ENCODE results near the gene RNASE4.
"Not testable (repeated sequence)": the region's sequence is repeated elsewhere in the genome, so short reads cannot be mapped to it uniquely, and the experiment has no call there.

The RNASE4 gene

DNA sequence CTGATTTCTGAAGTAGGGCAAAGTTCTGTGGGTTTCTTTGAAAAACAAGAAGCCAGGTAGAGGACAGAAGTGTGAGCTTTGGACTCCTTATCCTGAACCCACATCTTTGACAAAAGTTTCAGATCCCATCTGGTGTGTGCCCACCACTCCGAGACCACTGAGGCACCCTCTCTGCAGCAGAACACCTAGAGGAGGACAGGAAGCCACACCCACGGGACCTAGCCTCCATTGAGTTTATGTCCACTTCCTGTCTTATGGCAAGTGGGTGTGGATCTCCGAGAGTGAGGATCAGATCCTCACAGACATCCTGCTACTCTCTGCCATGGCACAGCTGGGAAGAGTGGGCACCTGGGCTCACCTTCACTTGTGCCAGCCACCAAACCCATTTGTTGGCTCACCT lies 26.1 kb upstream of the RNASE4 start:
- Histone ChIP-seq H3K4me2 (ENCODE audit: low read length) (no peak overlapping the region), H3K9ac (ENCODE audit: low read depth, low read length) (no peak overlapping the region), H3K27me3 (ENCODE audit: control insufficient read depth, insufficient read depth, low read length) (peaks cover 62% of the 10 kb centered on the region), H3K4me3 (ENCODE audit: low read length) (no peak overlapping the region), H3K9me3 (replicated peaks; ENCODE audit: low read length) (no peaks in the 10 kb centered on the region), H3K36me3 (ENCODE audit: insufficient read depth, low read length) (no peaks in the 10 kb centered on the region), H3K4me1 (ENCODE audit: control insufficient read depth, insufficient read depth, low read length) (no peaks in the 10 kb centered on the region)

DNA sequence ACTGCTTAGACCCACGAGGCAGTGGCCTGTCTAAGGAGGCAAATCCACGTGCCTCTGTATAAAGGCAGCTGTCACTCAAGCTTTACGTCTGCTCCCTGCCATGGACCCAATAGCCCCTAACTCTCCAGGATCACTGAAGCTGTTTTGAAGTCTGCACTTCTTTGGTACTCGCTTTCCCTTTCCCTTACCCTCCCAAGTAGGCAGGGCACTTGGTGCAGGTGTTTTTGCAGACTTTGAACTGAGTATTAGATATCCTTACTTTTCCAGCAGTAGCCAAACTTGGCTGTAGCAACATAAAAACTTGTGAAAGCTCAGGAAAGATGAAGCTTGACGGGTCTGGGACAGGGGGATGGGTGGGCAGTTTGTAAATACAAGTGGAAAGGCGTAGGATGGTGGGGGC lies 25.0 kb upstream of the RNASE4 start:
- peaks cover 62% of the 10 kb centered on the region for H3K27me3 ChIP-seq (ENCODE audit: control insufficient read depth, insufficient read depth, low read length)
- H3K36me3 ChIP-seq (ENCODE audit: insufficient read depth, low read length), result no peaks in the 10 kb centered on the region
- no peak overlapping the region for H3K4me2 ChIP-seq (ENCODE audit: low read length)
- no peak overlapping the region for H3K9ac ChIP-seq (ENCODE audit: low read depth, low read length)
- no peaks in the 10 kb centered on the region for H3K9me3 ChIP-seq (replicated peaks; ENCODE audit: low read length)
- no peaks in the 10 kb centered on the region for H3K4me1 ChIP-seq (ENCODE audit: control insufficient read depth, insufficient read depth, low read length)
- no peak overlapping the region for H3K4me3 ChIP-seq (ENCODE audit: low read length)

DNA sequence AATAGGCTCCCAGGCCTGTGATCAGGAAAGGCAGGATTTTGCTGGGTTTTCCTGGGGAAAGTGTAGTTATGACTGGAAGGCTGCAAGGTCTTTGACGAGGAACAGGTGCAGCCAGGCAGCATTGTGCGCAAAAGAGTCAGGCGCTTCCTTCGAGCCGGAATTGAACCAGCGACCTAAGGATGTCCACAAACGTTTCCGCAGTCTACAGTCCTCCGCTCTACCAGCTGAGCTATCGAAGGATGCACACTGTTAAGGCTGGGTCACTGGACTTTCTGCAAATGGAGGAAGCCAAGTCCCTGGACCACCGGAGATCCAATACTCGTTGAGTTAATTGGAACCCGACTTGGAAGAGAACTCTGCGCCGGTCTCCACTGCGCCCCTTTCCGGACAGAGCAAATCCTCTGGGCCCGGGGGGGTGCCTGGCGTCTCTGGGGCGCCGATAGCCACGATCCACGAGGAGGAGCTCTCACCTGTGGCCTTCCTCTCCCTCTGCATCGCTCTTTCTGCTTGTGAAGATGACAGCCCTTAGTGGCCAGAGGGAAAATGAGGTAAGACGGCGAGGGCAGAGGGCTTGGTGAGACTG lies 24.5 kb upstream of the RNASE4 start:
- Histone ChIP-seq H3K9me3 (replicated peaks; ENCODE audit: low read length) (no peaks in the 10 kb centered on the region), H3K4me2 (ENCODE audit: low read length) (no peak overlapping the region), H3K36me3 (ENCODE audit: insufficient read depth, low read length) (no peaks in the 10 kb centered on the region), H3K4me1 (ENCODE audit: control insufficient read depth, insufficient read depth, low read length) (no peaks in the 10 kb centered on the region), H3K27me3 (ENCODE audit: control insufficient read depth, insufficient read depth, low read length) (peaks cover 67% of the 10 kb centered on the region), H3K4me3 (ENCODE audit: low read length) (no peak overlapping the region), H3K9ac (ENCODE audit: low read depth, low read length) (no peak overlapping the region)

DNA sequence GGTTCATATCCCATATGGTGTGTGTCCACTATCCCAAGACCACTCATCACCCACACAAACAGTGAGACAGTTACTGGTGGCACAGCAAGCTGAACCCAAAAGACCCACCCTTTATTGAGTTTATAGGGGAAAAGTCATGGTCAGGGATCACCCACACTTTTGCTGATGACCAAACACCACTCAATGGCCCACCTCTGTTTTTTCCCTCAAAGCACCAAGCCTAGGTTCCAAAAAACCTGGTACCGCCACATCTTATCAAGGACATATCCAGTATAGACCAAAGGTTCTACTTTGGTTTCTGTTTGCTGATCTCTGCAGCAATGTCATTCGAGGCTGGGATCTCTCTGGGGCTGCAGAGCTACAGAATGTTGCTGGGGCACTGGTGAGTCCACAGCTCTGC lies 23.2 kb upstream of the RNASE4 start:
- H3K4me2 ChIP-seq (ENCODE audit: low read length), result no peak overlapping the region
- H3K4me1 ChIP-seq (ENCODE audit: control insufficient read depth, insufficient read depth, low read length), result no peaks in the 10 kb centered on the region
- no peak overlapping the region for H3K4me3 ChIP-seq (ENCODE audit: low read length)
- H3K36me3 ChIP-seq (ENCODE audit: insufficient read depth, low read length), result no peaks in the 10 kb centered on the region
- H3K9ac ChIP-seq (ENCODE audit: low read depth, low read length), result no peak overlapping the region
- H3K27me3 ChIP-seq (ENCODE audit: control insufficient read depth, insufficient read depth, low read length), result peaks cover 66% of the 10 kb centered on the region
- H3K9me3 ChIP-seq (replicated peaks; ENCODE audit: low read length), result no peaks in the 10 kb centered on the region

DNA sequence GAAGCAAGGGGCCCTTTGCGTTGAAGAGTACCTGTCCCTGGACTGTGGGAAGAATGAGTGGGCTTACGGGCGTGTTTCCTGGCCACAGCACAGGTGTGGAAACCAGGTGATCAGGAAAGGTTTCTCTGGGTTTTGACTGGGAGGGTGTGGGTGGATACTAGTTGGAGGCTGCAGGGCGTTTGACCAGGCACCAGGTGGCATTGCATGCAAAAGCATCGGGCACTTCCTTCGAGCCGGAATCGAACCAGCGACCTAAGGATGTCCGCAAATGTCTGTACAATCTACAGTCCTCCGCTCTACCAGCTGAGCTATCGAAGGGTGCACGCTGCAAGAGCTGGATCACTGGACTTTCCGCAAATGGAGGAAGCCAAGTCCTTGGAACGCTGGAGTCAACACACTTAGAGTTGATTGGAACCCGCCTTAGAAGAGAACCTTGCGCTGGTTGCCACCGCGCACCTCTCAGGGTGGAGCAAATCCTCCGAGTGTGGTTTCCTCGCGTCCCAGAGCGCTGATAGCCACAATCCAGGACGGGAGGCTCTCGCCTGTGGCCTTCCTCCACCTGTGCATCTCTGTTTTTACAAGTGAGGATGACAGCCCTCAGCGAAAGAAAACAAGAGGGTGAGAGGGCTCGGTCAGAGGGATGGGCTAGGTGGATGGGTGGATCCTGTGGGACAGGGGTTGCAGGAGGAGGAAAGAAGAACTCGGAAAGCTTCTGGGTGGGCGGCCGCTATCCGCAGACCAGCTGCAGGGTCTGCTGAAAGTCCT lies 21.2 kb upstream of the RNASE4 start:
- Histone ChIP-seq H3K36me3 (ENCODE audit: insufficient read depth, low read length) (no peaks in the 10 kb centered on the region), H3K4me3 (ENCODE audit: low read length) (peak overlapping the region; percentile 10), H3K9me3 (replicated peaks; ENCODE audit: low read length) (no peaks in the 10 kb centered on the region), H3K4me1 (ENCODE audit: control insufficient read depth, insufficient read depth, low read length) (no peaks in the 10 kb centered on the region), H3K4me2 (ENCODE audit: low read length) (peak overlapping the region; percentile 43), H3K27me3 (ENCODE audit: control insufficient read depth, insufficient read depth, low read length) (peaks cover 62% of the 10 kb centered on the region), H3K9ac (ENCODE audit: low read depth, low read length) (no peak overlapping the region)

DNA sequence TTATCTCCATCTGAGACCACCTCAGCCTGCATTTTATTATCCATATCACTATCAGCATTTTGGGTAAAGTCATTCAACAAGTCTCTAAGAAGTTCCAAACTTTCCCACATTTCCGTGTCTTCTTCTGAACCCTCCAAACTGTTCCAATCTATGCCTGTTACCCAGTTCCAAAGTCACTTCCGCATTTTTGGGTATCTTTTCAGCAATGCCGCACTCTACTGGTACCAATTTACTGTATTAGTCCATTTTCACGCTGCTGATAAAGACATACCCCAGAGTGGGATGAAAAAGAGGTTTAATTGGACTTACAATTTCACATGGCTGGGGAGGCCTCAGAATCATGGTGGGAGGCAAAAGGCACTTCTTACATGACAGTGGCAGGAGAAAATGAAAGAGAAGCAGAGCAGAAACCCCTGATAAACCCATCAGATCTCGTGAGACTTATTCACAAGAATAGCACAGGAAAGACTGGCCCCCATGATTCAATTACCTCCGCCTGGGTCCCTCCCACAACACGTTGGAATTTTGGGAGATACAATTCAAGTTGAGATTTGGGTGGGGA lies 17.9 kb upstream of the RNASE4 start:
- H3K4me2 ChIP-seq (ENCODE audit: low read length); H3K36me3 ChIP-seq (ENCODE audit: insufficient read depth, low read length); H3K4me3 ChIP-seq (ENCODE audit: low read length); H3K9me3 ChIP-seq (replicated peaks; ENCODE audit: low read length); H3K4me1 ChIP-seq (ENCODE audit: control insufficient read depth, insufficient read depth, low read length); H3K9ac ChIP-seq (ENCODE audit: low read depth, low read length): not testable (repeated sequence)
- peaks cover 45% of the 10 kb centered on the region for H3K27me3 ChIP-seq (ENCODE audit: control insufficient read depth, insufficient read depth, low read length)

DNA sequence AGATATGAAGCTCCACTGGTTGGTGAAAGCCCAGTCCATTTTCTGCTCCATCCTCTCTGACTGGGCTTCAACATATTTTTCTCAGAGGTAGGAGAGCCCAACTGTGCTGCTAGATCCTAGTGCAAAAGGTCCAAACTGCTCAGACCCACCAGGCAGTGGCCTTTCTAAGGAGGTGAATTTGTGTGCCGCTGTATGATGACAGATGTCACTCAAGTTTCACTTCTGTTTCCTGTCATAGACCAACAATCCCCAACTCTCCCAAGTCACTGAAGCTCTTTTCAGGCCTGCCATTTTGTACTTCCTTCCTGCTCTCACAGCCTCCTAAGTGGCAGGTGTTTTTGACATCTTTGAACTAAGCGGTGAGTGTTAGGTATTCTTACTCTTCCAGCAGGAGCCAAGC lies 16.4 kb upstream of the RNASE4 start:
- Histone ChIP-seq H3K27me3 (ENCODE audit: control insufficient read depth, insufficient read depth, low read length) (peaks cover 37% of the 10 kb centered on the region), H3K4me3 (ENCODE audit: low read length) (no peak overlapping the region), H3K4me2 (ENCODE audit: low read length) (no peak overlapping the region), H3K9ac (ENCODE audit: low read depth, low read length) (no peak overlapping the region), H3K36me3 (ENCODE audit: insufficient read depth, low read length) (no peaks in the 10 kb centered on the region), H3K9me3 (replicated peaks; ENCODE audit: low read length) (no peaks in the 10 kb centered on the region), H3K4me1 (ENCODE audit: control insufficient read depth, insufficient read depth, low read length) (no peaks in the 10 kb centered on the region)

DNA sequence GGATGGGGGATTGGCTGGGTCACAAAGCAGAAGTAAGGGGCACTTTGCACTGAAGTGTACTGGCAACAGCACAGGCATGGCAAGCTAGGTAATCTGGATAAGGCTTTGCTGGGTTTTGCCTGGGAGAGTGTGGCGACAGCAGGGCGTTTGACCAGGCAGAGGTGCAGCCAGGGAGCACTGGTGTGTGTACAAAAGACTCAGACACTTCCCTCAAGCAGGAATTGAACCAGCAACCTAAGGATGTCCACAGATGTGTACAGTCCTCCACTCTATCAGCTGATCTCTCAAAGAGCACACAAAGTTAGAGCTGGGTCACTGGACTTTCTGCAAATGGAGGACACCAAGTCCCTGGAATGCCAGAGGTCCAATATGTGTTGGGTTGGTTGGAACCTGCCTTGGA lies 15.4 kb upstream of the RNASE4 start:
- peaks cover 29% of the 10 kb centered on the region for H3K27me3 ChIP-seq (ENCODE audit: control insufficient read depth, insufficient read depth, low read length)
- H3K4me1 ChIP-seq (ENCODE audit: control insufficient read depth, insufficient read depth, low read length), result no peaks in the 10 kb centered on the region
- H3K36me3 ChIP-seq (ENCODE audit: insufficient read depth, low read length), result no peaks in the 10 kb centered on the region
- H3K9ac ChIP-seq (ENCODE audit: low read depth, low read length), result no peak overlapping the region
- no peaks in the 10 kb centered on the region for H3K9me3 ChIP-seq (replicated peaks; ENCODE audit: low read length)
- H3K4me3 ChIP-seq (ENCODE audit: low read length), result no peak overlapping the region
- no peak overlapping the region for H3K4me2 ChIP-seq (ENCODE audit: low read length)

DNA sequence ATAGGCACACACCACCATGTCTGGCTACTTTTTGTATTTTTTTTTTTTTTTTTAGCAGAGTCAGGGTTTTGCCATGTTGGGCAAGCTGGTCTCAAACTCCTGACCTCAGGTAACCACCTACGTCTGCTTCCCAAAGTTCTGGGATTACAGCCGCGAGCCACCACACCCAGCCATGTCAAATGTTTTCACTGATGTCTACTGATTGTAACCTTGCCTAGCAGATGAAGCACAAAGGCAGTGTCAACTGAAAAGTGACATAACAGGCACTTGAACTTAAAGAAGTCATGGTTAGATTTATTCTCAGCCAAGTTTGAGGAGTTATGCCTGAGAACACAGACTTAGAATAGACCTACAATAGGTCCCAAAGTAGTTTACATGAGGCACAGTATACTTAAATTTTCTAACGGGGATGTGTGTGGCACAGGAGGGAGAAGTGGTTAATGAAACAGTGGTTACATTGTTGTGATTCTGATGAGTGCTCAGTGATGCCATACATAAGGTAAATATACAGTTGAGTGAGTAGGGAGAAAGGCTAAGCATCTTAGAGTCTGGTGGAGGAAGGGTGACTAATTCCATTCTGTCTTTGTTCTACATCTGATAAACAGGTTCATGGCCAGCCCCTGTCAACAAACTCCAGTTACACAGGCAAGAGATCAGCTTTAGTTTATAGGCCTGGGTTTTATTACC lies 12.6 kb upstream of the RNASE4 start:
- Histone ChIP-seq H3K4me1 (ENCODE audit: control insufficient read depth, insufficient read depth, low read length) (no peaks in the 10 kb centered on the region), H3K36me3 (ENCODE audit: insufficient read depth, low read length) (no peaks in the 10 kb centered on the region), H3K4me2 (ENCODE audit: low read length) (no peak overlapping the region), H3K9ac (ENCODE audit: low read depth, low read length) (no peak overlapping the region), H3K27me3 (ENCODE audit: control insufficient read depth, insufficient read depth, low read length) (peaks cover 22% of the 10 kb centered on the region), H3K4me3 (ENCODE audit: low read length) (no peak overlapping the region), H3K9me3 (replicated peaks; ENCODE audit: low read length) (no peaks in the 10 kb centered on the region)

DNA sequence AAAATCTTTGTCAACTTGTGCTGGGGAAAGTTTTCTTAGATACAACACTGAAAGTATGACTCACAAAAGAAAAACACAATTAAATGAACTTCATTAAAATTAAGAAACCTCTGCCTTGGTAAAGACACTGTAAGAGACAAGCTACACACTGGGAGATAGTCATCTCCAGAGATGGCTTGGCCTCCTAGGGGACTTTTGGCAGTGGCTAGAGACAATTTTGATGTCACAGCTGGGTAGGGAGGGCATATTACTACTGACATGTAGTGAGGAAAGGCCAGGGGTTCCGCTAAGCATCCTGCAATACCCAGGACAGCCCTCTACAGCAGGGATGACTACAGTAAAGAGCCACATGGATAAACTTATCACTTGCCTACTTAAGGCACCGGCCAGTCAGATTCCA lies 8.7 kb upstream of the RNASE4 start:
- Histone ChIP-seq H3K4me3 (ENCODE audit: low read length) (no peak overlapping the region), H3K9ac (ENCODE audit: low read depth, low read length) (no peak overlapping the region), H3K4me1 (ENCODE audit: control insufficient read depth, insufficient read depth, low read length) (peaks cover 5% of the 10 kb centered on the region), H3K36me3 (ENCODE audit: insufficient read depth, low read length) (no peaks in the 10 kb centered on the region), H3K4me2 (ENCODE audit: low read length) (no peak overlapping the region), H3K27me3 (ENCODE audit: control insufficient read depth, insufficient read depth, low read length) (peaks cover 13% of the 10 kb centered on the region), H3K9me3 (replicated peaks; ENCODE audit: low read length) (no peaks in the 10 kb centered on the region)

DNA sequence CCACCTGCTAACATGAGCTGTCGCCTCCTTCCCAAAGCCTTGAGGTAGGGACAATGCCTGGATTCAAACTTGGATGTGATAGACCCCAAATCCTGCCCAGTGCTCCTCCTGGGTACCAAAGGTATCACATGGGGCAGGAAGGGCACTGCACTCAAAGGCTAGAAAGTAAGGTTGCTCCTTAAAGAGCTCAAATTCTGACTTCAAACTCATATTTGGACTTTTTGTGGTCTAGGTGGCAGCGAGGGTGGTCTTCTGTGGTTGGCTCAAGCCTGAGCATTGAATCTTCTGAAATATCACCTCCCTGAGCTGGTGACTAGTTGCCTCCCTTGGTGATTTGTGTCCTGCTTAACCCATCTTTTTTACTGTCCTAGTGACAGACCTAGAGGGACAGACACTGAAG lies 8.3 kb upstream of the RNASE4 start:
- Histone ChIP-seq H3K4me3 (ENCODE audit: low read length) (no peak overlapping the region), H3K4me2 (ENCODE audit: low read length) (no peak overlapping the region), H3K9me3 (replicated peaks; ENCODE audit: low read length) (no peaks in the 10 kb centered on the region), H3K36me3 (ENCODE audit: insufficient read depth, low read length) (no peaks in the 10 kb centered on the region), H3K4me1 (ENCODE audit: control insufficient read depth, insufficient read depth, low read length) (peaks cover 9% of the 10 kb centered on the region), H3K9ac (ENCODE audit: low read depth, low read length) (no peak overlapping the region), H3K27me3 (ENCODE audit: control insufficient read depth, insufficient read depth, low read length) (peaks cover 13% of the 10 kb centered on the region)
